GM12878 (cell line): ENCODE data around the gene NPLOC4. TPM values are rescaled to one million over a fixed set of nuclear protein-coding genes. Genes with fewer than 3 reads are reported as not detected.
A peak's percentile ranks its signal among the peaks of the same experiment; 100 is the strongest.

Experiments used
- GABPA ChIP-seq: IDR thresholded peaks from 2 replicates; pipeline ENCODE4 v1.6.1; 2014; ENCODE audit warnings: antibody characterized with exemption, low read depth, mild to moderate bottlenecking, inconsistent platforms
- LARP7 ChIP-seq: fragments of 450-650 bp; IDR thresholded peaks from 2 replicates; pipeline ENCODE4 v1.6.1; 2017; ENCODE audit warnings: mild to moderate bottlenecking
- NR2C2 ChIP-seq: IDR thresholded peaks from 2 replicates; pipeline ENCODE4 v1.6.1; 2011; ENCODE audit warnings: borderline replicate concordance, low read depth; ENCODE audit not compliant: control insufficient read depth, insufficient read length
- SPI1 ChIP-seq: IDR thresholded peaks from 2 replicates; pipeline ENCODE4 v1.6.1; 2011; ENCODE audit warnings: low read depth, mild to moderate bottlenecking, low read length, moderate library complexity, borderline replicate concordance; ENCODE audit not compliant: insufficient read depth
- SREBF2 ChIP-seq: IDR thresholded peaks from 2 replicates; pipeline ENCODE4 v1.6.1; 2012; ENCODE audit warnings: mild to moderate bottlenecking, low read length
- SUPT20H ChIP-seq: IDR thresholded peaks from 2 replicates; pipeline ENCODE4 v1.6.1; 2011; ENCODE audit warnings: low read depth, mild to moderate bottlenecking, low read length, moderate library complexity, borderline replicate concordance; ENCODE audit not compliant: control insufficient read depth
- polyA plus RNA-seq, 11 experiments: library from polyadenylated mRNA; depleted of rRNA in 4 of 11; unstranded in 6 of 11; stranded (reverse) in 5 of 11; fragments of >200 nt; fragmentation: Nextera tagmentation in 4 of 11; fragmentation: Illumina TruSeq in 1 of 11; extraction: Ambion mirVana in 4 of 11; extraction: Trizol in 1 of 11; gene quantifications; 1 replicate in 1 of 11; 2 replicates in 10 of 11; pipeline versions ENCODE4 v1.2.1 to v1.2.3, GENCODE V29; 2011 to 2016; ENCODE audit warnings: inconsistent platforms in 2 of 11, missing spikeins in 2 of 11, low read depth in 1 of 11
- total RNA-seq, 4 experiments: library from RNA; depleted of rRNA in 3 of 4; stranded (reverse); fragments of >200 nt in 3 of 4; fragmentation: Illumina TruSeq in 1 of 4; extraction: Trizol in 1 of 4; gene quantifications; 2 replicates each; pipeline versions ENCODE4 v1.2.1 to v1.2.3, GENCODE V29; 2013 to 2021
- TF ChIP-seq, protein P1 (sequence below): fragments of 450-650 bp; IDR thresholded peaks from 2 replicates; pipeline ENCODE4 v1.6.1; 2016; ENCODE audit warnings: mild to moderate bottlenecking
- TF ChIP-seq, protein P2 (sequence below): IDR thresholded peaks from 2 replicates; pipeline ENCODE4 v1.6.1; 2012; ENCODE audit warnings: low read length, inconsistent platforms
- TF ChIP-seq, protein P3 (sequence below): fragments of 450-650 bp; conservative IDR thresholded peaks from 2 replicates; pipeline ENCODE4 v1.6.1; 2017; ENCODE audit warnings: mild to moderate bottlenecking, moderate library complexity

Gene NPLOC4
- total and polyA plus RNA-seq, 10 of the 15 experiments (the other 5 are each of a cell fraction or from before 2014, with no cell fraction given), result 1.5 to 83.7 (median 45.8) TPM

DNA sequence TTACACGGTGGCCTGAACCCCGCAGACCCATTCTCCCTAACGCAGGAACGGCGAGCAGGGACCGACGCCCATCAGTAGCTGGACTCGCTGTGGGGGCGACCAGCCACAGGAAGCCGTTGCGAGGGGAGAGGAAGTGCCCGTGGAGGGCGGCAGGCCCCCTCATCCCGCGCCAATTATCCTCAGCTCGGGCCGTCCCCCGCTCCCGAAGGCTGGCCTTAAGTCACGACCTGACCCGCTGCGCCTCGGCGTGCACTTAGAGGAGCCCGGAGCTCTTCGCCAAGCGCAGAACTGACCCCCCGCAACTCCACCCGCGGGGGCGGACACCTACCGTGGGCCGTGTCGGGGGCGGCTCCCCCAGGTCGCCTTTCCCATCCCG lies 46.3 kb upstream of the NPLOC4 start (continued):
- TF ChIP-seq, protein P1, sequence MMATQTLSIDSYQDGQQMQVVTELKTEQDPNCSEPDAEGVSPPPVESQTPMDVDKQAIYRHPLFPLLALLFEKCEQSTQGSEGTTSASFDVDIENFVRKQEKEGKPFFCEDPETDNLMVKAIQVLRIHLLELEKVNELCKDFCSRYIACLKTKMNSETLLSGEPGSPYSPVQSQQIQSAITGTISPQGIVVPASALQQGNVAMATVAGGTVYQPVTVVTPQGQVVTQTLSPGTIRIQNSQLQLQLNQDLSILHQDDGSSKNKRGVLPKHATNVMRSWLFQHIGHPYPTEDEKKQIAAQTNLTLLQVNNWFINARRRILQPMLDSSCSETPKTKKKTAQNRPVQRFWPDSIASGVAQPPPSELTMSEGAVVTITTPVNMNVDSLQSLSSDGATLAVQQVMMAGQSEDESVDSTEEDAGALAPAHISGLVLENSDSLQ, result no peak
- peak; percentile 54; the same call in 1 of the 2 replicates for TF ChIP-seq SPI1
- TF ChIP-seq, protein P2, sequence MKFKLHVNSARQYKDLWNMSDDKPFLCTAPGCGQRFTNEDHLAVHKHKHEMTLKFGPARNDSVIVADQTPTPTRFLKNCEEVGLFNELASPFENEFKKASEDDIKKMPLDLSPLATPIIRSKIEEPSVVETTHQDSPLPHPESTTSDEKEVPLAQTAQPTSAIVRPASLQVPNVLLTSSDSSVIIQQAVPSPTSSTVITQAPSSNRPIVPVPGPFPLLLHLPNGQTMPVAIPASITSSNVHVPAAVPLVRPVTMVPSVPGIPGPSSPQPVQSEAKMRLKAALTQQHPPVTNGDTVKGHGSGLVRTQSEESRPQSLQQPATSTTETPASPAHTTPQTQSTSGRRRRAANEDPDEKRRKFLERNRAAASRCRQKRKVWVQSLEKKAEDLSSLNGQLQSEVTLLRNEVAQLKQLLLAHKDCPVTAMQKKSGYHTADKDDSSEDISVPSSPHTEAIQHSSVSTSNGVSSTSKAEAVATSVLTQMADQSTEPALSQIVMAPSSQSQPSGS, result no peak
- TF ChIP-seq, protein P3, sequence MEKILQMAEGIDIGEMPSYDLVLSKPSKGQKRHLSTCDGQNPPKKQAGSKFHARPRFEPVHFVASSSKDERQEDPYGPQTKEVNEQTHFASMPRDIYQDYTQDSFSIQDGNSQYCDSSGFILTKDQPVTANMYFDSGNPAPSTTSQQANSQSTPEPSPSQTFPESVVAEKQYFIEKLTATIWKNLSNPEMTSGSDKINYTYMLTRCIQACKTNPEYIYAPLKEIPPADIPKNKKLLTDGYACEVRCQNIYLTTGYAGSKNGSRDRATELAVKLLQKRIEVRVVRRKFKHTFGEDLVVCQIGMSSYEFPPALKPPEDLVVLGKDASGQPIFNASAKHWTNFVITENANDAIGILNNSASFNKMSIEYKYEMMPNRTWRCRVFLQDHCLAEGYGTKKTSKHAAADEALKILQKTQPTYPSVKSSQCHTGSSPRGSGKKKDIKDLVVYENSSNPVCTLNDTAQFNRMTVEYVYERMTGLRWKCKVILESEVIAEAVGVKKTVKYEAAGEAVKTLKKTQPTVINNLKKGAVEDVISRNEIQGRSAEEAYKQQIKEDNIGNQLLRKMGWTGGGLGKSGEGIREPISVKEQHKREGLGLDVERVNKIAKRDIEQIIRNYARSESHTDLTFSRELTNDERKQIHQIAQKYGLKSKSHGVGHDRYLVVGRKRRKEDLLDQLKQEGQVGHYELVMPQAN, result peak; percentile 52; the same call in 1 of the 2 replicates
- TF ChIP-seq SUPT20H, result no peak
- 0 out of 2 replicates have a peak, but pooled peaks have one; percentile 17 for TF ChIP-seq GABPA
- TF ChIP-seq SREBF2, result no peak
- no peak for TF ChIP-seq NR2C2
- peak; percentile 67; the same call in 1 of the 2 replicates for TF ChIP-seq LARP7
